ENCODE data around the gene AVPR2.

AVPR2 gene

GRCh38 chrX:153905481-153906095 is 1.1 kb downstream of the AVPR2 start:
- no peak for TF ChIP-seq POLR2AphosphoS5 (IDR thresholded peaks at IDR 0.05; ENCODE audit: low read depth, low read length)
- no peak for TF ChIP-seq REST (IDR thresholded peaks at IDR 0.05; ENCODE audit: insufficient read depth in 1 of 2, low read depth in 2 of 2, low read length in 2 of 2)
- no peak for TF ChIP-seq TAF1 (IDR thresholded peaks at IDR 0.05; ENCODE audit: borderline replicate concordance, insufficient read depth, low read length)
- TF ChIP-seq SIN3A (IDR thresholded peaks at IDR 0.05; ENCODE audit: borderline replicate concordance, insufficient read depth, low read length): no peak
- TF ChIP-seq FOXP2 (optimal IDR thresholded peaks at IDR 0.05; ENCODE audit: borderline replicate concordance, extremely low read depth, extremely low read length, insufficient read depth): no peak

DNA sequence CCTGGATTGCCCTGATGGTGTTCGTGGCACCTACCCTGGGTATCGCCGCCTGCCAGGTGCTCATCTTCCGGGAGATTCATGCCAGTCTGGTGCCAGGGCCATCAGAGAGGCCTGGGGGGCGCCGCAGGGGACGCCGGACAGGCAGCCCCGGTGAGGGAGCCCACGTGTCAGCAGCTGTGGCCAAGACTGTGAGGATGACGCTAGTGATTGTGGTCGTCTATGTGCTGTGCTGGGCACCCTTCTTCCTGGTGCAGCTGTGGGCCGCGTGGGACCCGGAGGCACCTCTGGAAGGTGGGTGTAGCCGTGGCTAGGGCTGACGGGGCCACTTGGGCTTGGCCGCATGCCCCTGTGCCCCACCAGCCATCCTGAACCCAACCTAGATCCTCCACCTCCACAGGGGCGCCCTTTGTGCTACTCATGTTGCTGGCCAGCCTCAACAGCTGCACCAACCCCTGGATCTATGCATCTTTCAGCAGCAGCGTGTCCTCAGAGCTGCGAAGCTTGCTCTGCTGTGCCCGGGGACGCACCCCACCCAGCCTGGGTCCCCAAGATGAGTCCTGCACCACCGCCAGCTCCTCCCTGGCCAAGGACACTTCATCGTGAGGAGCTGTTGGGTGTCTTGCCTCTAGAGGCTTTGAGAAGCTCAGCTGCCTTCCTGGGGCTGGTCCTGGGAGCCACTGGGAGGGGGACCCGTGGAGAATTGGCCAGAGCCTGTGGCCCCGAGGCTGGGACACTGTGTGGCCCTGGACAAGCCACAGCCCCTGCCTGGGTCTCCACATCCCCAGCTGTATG is 1.8 kb downstream of the AVPR2 start:
- TF ChIP-seq FOXP2 (optimal IDR thresholded peaks at IDR 0.05; ENCODE audit: borderline replicate concordance, extremely low read depth, extremely low read length, insufficient read depth) (no peak), POLR2AphosphoS5 (IDR thresholded peaks at IDR 0.05; ENCODE audit: low read depth, low read length) (no peak), TAF1 (IDR thresholded peaks at IDR 0.05; ENCODE audit: borderline replicate concordance, insufficient read depth, low read length) (no peak), SIN3A (IDR thresholded peaks at IDR 0.05; ENCODE audit: borderline replicate concordance, insufficient read depth, low read length) (no peak), REST (IDR thresholded peaks at IDR 0.05; ENCODE audit: insufficient read depth in 1 of 2, low read depth in 2 of 2, low read length in 2 of 2) (no peak)

- TF ChIP-seq SIN3A (IDR thresholded peaks at IDR 0.05; ENCODE audit: borderline replicate concordance, insufficient read depth, low read length) (no peak), POLR2AphosphoS5 (IDR thresholded peaks at IDR 0.05; ENCODE audit: low read depth, low read length) (no peak), REST (IDR thresholded peaks at IDR 0.05; ENCODE audit: insufficient read depth in 1 of 2, low read depth in 2 of 2, low read length in 2 of 2) (no peak), TAF1 (IDR thresholded peaks at IDR 0.05; ENCODE audit: borderline replicate concordance, insufficient read depth, low read length) (no peak), FOXP2 (optimal IDR thresholded peaks at IDR 0.05; ENCODE audit: borderline replicate concordance, extremely low read depth, extremely low read length, insufficient read depth) (no peak)
Observed at GRCh38 chrX:153907456-153907855, 3.0 kb downstream of the AVPR2 start.

GRCh38 chrX:153908219-153908860 is 3.9 kb downstream of the AVPR2 start:
- TF ChIP-seq TAF1 (IDR thresholded peaks at IDR 0.05; ENCODE audit: borderline replicate concordance, insufficient read depth, low read length) (no peak), SIN3A (IDR thresholded peaks at IDR 0.05; ENCODE audit: borderline replicate concordance, insufficient read depth, low read length) (no peak), REST (IDR thresholded peaks at IDR 0.05; ENCODE audit: insufficient read depth in 1 of 2, low read depth in 2 of 2, low read length in 2 of 2) (no peak), FOXP2 (optimal IDR thresholded peaks at IDR 0.05; ENCODE audit: borderline replicate concordance, extremely low read depth, extremely low read length, insufficient read depth) (no peak), POLR2AphosphoS5 (IDR thresholded peaks at IDR 0.05; ENCODE audit: low read depth, low read length) (no peak)
